RWPE1 (cell line): ENCODE results near the gene ARFGEF3.

ENCODE experiments used
- CTCF ChIA-PET: fragments of 350-600 bp; sonication (Branson Sonifier 250); formaldehyde crosslinking; extraction: SDS; loops from one replicate; lab custom pipeline; 2021; lab: Yijun Ruan, JAX
- POLR2A ChIA-PET: fragments of 400-600 bp; formaldehyde crosslinking; extraction: SDS; loops from one replicate; lab custom pipeline; 2020; ENCODE audit warnings: antibody characterized with exemption; ENCODE audit not compliant: low non-redundant PET; lab: Yijun Ruan, JAX
- DNase-seq: peaks from one replicate; pipeline ENCODE4 v3.0.0; 2012; ENCODE audit warnings: low spot score
- H3K27ac ChIP-seq: fragments of 450-650 bp; 2 replicates; pipeline ENCODE4 v1.5.1; 2017
- CTCF ChIP-seq: fragments of 450-650 bp; conservative IDR thresholded peaks from 2 replicates; pipeline ENCODE4 v1.5.1; 2017; ENCODE audit warnings: low read depth, mild to moderate bottlenecking

ARFGEF3 gene

GRCh38 chr6:138161088-138161337 is 726 bp upstream of the ARFGEF3 start:
- no peak for TF ChIP-seq CTCF
- POLR2A ChIA-PET = no interaction called here
- H3K27ac ChIP-seq = no peak overlapping the region
- DNase-seq = no peak
- CTCF ChIA-PET = interaction anchor here (0.6 kb wide), 1 partner anchor 274 kb away, joined by 3 read pairs; no protein-coding TSS in a partner anchor

- ChIA-PET POLR2A (no interaction called here), CTCF (interaction anchor here (0.6 kb wide), 1 partner anchor 1618 kb away, joined by 3 read pairs; no protein-coding TSS in a partner anchor)
- no peak for TF ChIP-seq CTCF
- no peak for DNase-seq
- H3K27ac ChIP-seq = no peak overlapping the region
Measured at GRCh38 chr6:138162111-138162954, 594 bp downstream of the ARFGEF3 start.

GRCh38 chr6:138162955-138163575 is 1.3 kb downstream of the ARFGEF3 start:
- no peak for TF ChIP-seq CTCF
- POLR2A ChIA-PET = no interaction called here
- CTCF ChIA-PET = no interaction called here
- DNase-seq = no peak
- H3K27ac ChIP-seq = no peak overlapping the region

GRCh38 chr6:138175596-138175995 is 13.9 kb downstream of the ARFGEF3 start:
- CTCF ChIA-PET = no interaction called here

GRCh38 chr6:138176652-138177232 is 15.0 kb downstream of the ARFGEF3 start:
- no peak overlapping the region for H3K27ac ChIP-seq
- ChIA-PET POLR2A (no interaction called here), CTCF (interaction anchor here (0.6 kb wide), 2 partner anchors 29 to 61 kb away, joined by 3 read pairs; no protein-coding TSS in a partner anchor)
- DNase-seq = no peak
- no peak for TF ChIP-seq CTCF

More at GRCh38 chr6:138175596-138175995, 13.9 kb downstream of the ARFGEF3 start:
- POLR2A ChIA-PET = no interaction called here
- DNase-seq = no peak
- H3K27ac ChIP-seq = no peak overlapping the region
- TF ChIP-seq CTCF = no peak

- CTCF ChIA-PET = interaction anchor here (0.6 kb wide), 1 partner anchor 246 kb away, joined by 3 read pairs; no protein-coding TSS in a partner anchor
- TF ChIP-seq CTCF = no peak
- POLR2A ChIA-PET = no interaction called here
- no peak overlapping the region for H3K27ac ChIP-seq
- DNase-seq = no peak
Measured at GRCh38 chr6:138182939-138183789, 21.4 kb downstream of the ARFGEF3 start.
